ENCODE data around the gene GRID2. TPM values are rescaled to one million over a fixed set of nuclear protein-coding genes. Genes with fewer than 3 reads are reported as not detected.

GRID2 gene
- total and polyA plus RNA-seq, 2 of the 13 experiments (the other 11 are each of a cell fraction or from before 2014, with no cell fraction given): not detected

DNA sequence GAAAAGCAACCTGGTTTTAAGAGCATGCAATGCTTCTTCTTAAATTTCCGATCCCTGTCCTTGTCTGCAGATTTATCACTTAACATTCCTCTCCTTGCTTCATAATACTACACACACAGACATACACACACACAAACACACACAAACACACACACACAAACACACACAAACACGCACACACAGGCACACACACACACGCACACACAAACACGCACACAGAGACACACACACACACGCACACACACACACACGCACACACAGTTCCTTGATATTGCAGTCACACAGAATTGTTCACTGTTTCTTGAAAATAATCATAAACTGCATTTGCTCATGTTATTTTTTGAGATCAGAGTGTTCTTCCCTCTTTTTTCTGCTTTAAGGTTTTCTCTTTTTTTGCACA, 1066.5 kb downstream of the GRID2 start:
- 44% methylated on average over 6 of the region's 6 CpGs for WGBS (ENCODE audit: low lambda C conversion rate)
- BruUV-seq (replicated peaks): no TSS peak
- Histone ChIP-seq H3K9ac (ENCODE audit: insufficient read depth, low read depth, low read length) (no peak overlapping the region), H2AFZ (ENCODE audit: low read length) (no peak overlapping the region), H3K27ac (ENCODE audit: extremely low read length, insufficient read depth, low read length) (no peak overlapping the region), H3K9me3 (ENCODE audit: low read length) (no peaks in the 10 kb centered on the region), H4K20me1 (ENCODE audit: insufficient read depth, low read length) (no peaks in the 10 kb centered on the region), H3K4me1 (ENCODE audit: insufficient read depth, low read length) (no peaks in the 10 kb centered on the region), H3K4me2 (ENCODE audit: low read depth, low read length) (no peak overlapping the region), H3K27me3 (ENCODE audit: control insufficient read depth in 1 of 2, insufficient read depth in 2 of 2, low read length in 2 of 2) (no peaks in the 10 kb centered on the region), H3K79me2 (ENCODE audit: insufficient read depth, low read length) (no peaks in the 10 kb centered on the region), H3K4me3 (replicated peaks in 1 of 3; ENCODE audit: insufficient read depth in 1 of 3, low read depth in 2 of 3, low read length in 3 of 3) (no peak overlapping the region), H3K36me3 (replicated peaks in 1 of 2; ENCODE audit: control insufficient read depth in 1 of 2, insufficient read depth in 2 of 2, low read length in 2 of 2) (no peaks in the 10 kb centered on the region)
- TF ChIP-seq ZFP91 (CRISPR knock-in tag; IDR thresholded peaks at IDR 0.05; ENCODE audit: borderline replicate concordance) (no peak), GATAD1 (CRISPR knock-in tag; IDR thresholded peaks at IDR 0.05) (no peak), ZFP82 (CRISPR knock-in tag; IDR thresholded peaks at IDR 0.05; ENCODE audit: borderline replicate concordance) (no peak), ZNF678 (CRISPR knock-in tag; IDR thresholded peaks at IDR 0.05) (no peak), KLF9 (CRISPR knock-in tag; IDR thresholded peaks at IDR 0.05; ENCODE audit: low read depth) (no peak), ZNF839 (CRISPR knock-in tag; IDR thresholded peaks at IDR 0.05; ENCODE audit: borderline replicate concordance) (no peak), SETDB1 (CRISPR knock-in tag; IDR thresholded peaks at IDR 0.05; ENCODE audit: borderline replicate concordance) (no peak), ZEB1 (IDR thresholded peaks at IDR 0.05; ENCODE audit: insufficient replicate concordance, low read depth) (no peak), HDAC2 (CRISPR knock-in tag; IDR thresholded peaks at IDR 0.05) (no peak), ZBTB39 (CRISPR knock-in tag; IDR thresholded peaks at IDR 0.05) (no peak), RARG (CRISPR knock-in tag; IDR thresholded peaks at IDR 0.05; ENCODE audit: low read depth) (no peak), PITX1 (CRISPR knock-in tag; IDR thresholded peaks at IDR 0.05) (no peak), NFRKB (IDR thresholded peaks at IDR 0.05) (no peak)
- TF ChIP-seq, protein P1, sequence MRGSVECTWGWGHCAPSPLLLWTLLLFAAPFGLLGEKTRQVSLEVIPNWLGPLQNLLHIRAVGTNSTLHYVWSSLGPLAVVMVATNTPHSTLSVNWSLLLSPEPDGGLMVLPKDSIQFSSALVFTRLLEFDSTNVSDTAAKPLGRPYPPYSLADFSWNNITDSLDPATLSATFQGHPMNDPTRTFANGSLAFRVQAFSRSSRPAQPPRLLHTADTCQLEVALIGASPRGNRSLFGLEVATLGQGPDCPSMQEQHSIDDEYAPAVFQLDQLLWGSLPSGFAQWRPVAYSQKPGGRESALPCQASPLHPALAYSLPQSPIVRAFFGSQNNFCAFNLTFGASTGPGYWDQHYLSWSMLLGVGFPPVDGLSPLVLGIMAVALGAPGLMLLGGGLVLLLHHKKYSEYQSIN (CRISPR knock-in tag; IDR thresholded peaks at IDR 0.05; ENCODE audit: borderline replicate concordance): no peak
- TF ChIP-seq, protein P2, sequence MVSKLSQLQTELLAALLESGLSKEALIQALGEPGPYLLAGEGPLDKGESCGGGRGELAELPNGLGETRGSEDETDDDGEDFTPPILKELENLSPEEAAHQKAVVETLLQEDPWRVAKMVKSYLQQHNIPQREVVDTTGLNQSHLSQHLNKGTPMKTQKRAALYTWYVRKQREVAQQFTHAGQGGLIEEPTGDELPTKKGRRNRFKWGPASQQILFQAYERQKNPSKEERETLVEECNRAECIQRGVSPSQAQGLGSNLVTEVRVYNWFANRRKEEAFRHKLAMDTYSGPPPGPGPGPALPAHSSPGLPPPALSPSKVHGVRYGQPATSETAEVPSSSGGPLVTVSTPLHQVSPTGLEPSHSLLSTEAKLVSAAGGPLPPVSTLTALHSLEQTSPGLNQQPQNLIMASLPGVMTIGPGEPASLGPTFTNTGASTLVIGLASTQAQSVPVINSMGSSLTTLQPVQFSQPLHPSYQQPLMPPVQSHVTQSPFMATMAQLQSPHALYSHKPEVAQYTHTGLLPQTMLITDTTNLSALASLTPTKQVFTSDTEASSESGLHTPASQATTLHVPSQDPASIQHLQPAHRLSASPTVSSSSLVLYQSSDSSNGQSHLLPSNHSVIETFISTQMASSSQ (IDR thresholded peaks at IDR 0.05; ENCODE audit: low read depth): no peak
- TF ChIP-seq, protein P2 (CRISPR knock-in tag; IDR thresholded peaks at IDR 0.05; ENCODE audit: borderline replicate concordance): no peak
- DNase-seq (ENCODE audit: low spot score) (no peak), ATAC-seq (no peak), FAIRE-seq (no peak)
- intact Hi-C loops (cut with micrococcal nuclease; ENCODE audit: unreplicated experiment): no loop called here
- in situ Hi-C loops (cut with HindIII; ENCODE audit: extremely low pct_ligation_motif_present, low pct_unique_long_range_greater_than_20kb): no loop called here
- ChIA-PET CTCF (ENCODE audit: low intra/inter-chr PET ratio, low total read pairs) (no interaction called here), POLR2A (no interaction called here)

Data from HepG2 (cell line).